ENCODE measurements around the gene OLR1.
"Not testable (repeated sequence)": the region's sequence is repeated elsewhere in the genome, so short reads cannot be mapped to it uniquely, and the experiment has no call there.

OLR1 gene

GRCh38 chr12:10205220-10205807 is 33.4 kb upstream of the OLR1 start:
- no peak for TF ChIP-seq CTCF (IDR thresholded peaks at IDR 0.05; ENCODE audit: control insufficient read depth, insufficient read depth, low read depth, low read length, missing control alignments)
- no peak for DNase-seq (ENCODE audit: low read depth)
- H3K4me3 ChIP-seq (ENCODE audit: control insufficient read depth, low read depth, low read length) = no peak overlapping the region

GRCh38 chr12:10204495-10204894 is 32.6 kb upstream of the OLR1 start:
- not testable (repeated sequence) for DNase-seq (ENCODE audit: low read depth); H3K4me3 ChIP-seq (ENCODE audit: control insufficient read depth, low read depth, low read length)

GRCh38 chr12:10197879-10198278 is 25.9 kb upstream of the OLR1 start:
- H3K4me3 ChIP-seq (ENCODE audit: control insufficient read depth, low read depth, low read length) = no peak overlapping the region
- DNase-seq (ENCODE audit: low read depth) = no peak
- TF ChIP-seq CTCF (IDR thresholded peaks at IDR 0.05; ENCODE audit: control insufficient read depth, insufficient read depth, low read depth, low read length, missing control alignments) = no peak

- H3K4me3 ChIP-seq (ENCODE audit: control insufficient read depth, low read depth, low read length) = no peak overlapping the region
- no peak for TF ChIP-seq CTCF (IDR thresholded peaks at IDR 0.05; ENCODE audit: control insufficient read depth, insufficient read depth, low read depth, low read length, missing control alignments)
- no peak for DNase-seq (ENCODE audit: low read depth)
Measured at GRCh38 chr12:10196210-10196609, 24.3 kb upstream of the OLR1 start.

GRCh38 chr12:10194160-10194670 is 22.3 kb upstream of the OLR1 start:
- no peak for TF ChIP-seq CTCF (IDR thresholded peaks at IDR 0.05; ENCODE audit: control insufficient read depth, insufficient read depth, low read depth, low read length, missing control alignments)

GRCh38 chr12:10191865-10192264 is 19.9 kb upstream of the OLR1 start:
- H3K4me3 ChIP-seq (ENCODE audit: control insufficient read depth, low read depth, low read length) = no peak overlapping the region
- peak; percentile 68 for DNase-seq (ENCODE audit: low read depth)
- no peak for TF ChIP-seq CTCF (IDR thresholded peaks at IDR 0.05; ENCODE audit: control insufficient read depth, insufficient read depth, low read depth, low read length, missing control alignments)

More at GRCh38 chr12:10194160-10194670, 22.3 kb upstream of the OLR1 start:
- H3K4me3 ChIP-seq (ENCODE audit: control insufficient read depth, low read depth, low read length) = no peak overlapping the region
- DNase-seq (ENCODE audit: low read depth) = no peak

- peak; percentile 82 for TF ChIP-seq CTCF (IDR thresholded peaks at IDR 0.05; ENCODE audit: control insufficient read depth, insufficient read depth, low read depth, low read length, missing control alignments)
- DNase-seq (ENCODE audit: low read depth) = no peak
Measured at GRCh38 chr12:10190558-10191388, 18.8 kb upstream of the OLR1 start.

More at GRCh38 chr12:10190558-10191388, 18.8 kb upstream of the OLR1 start:
- H3K4me3 ChIP-seq (ENCODE audit: control insufficient read depth, low read depth, low read length) = no peak overlapping the region

Measured in AG09309 (cell line).